NCI-H1092 treated with DMSO at 0.1 percent for 48 hours (cell line): ENCODE results near the gene APOM.

ENCODE experiments used
- DNase-seq: peaks from one replicate; lab custom pipeline; 2025; lab: John Stamatoyannopoulos, UW

APOM gene

GRCh38 chr6:31705931-31706330 lies 50.2 kb downstream of the APOM start:
- DNase-seq = no peak

GRCh38 chr6:31706599-31706998 lies 50.9 kb downstream of the APOM start, which contains the start of gene LY6G6F:
Gene LY6G6F (plus strand): TSS chr6:31706866. CDS start chr6:31706907, 41 bp downstream.
- no peak for DNase-seq

GRCh38 chr6:31707701-31708100 lies 52.0 kb downstream of the APOM start:
- no peak for DNase-seq
